DMS79 (cell line): ENCODE data around the gene PUM1.
"Not testable (repeated sequence)": the region's sequence is repeated elsewhere in the genome, so short reads cannot be mapped to it uniquely, and the experiment has no call there.

ENCODE experiments used
- DNase-seq: peaks from one replicate; lab custom pipeline; 2025; lab: John Stamatoyannopoulos, UW

Gene PUM1

DNA sequence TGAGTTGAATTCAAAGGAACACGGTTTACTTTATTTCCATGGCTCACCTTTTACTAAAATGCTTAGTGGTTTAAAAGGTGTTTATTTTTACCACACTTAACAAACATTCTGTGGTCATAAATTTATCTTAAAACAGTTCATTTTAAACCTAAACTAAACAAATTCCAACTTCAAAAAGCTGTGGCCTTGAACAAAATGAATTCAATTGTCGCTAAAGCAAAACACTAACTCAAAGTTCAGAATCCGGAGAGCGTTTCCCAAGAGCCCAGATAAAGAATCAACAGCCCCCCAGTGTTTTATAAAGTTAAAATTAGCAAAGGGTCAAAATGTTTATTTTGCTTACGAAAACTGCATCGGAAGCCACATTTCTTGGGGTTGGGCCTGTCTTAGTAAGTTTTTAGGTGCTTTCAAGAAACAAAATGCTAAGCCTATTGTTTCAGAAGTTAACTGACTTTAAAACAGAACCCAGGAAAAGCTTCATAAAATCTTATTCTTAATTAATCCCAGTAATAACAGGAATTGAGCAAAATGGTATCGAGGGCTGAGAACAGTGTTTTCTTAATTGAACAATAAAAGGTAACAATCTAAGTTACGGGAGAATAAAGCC lies 1.3 kb downstream of the PUM1 start:
- no peak for DNase-seq

- DNase-seq = no peak
Measured at GRCh38 chr1:31063631-31064030, 1.9 kb downstream of the PUM1 start.

GRCh38 chr1:31062867-31063380 lies 2.6 kb downstream of the PUM1 start:
- DNase-seq = no peak

- DNase-seq = not testable (repeated sequence)
Measured at GRCh38 chr1:31062162-31062866, 3.2 kb downstream of the PUM1 start.

- DNase-seq = no peak
Measured at GRCh38 chr1:31058012-31058411, 7.5 kb downstream of the PUM1 start.

- no peak for DNase-seq
Measured at GRCh38 chr1:31055953-31056352, 9.6 kb downstream of the PUM1 start.

- no peak for DNase-seq
Measured at GRCh38 chr1:31055501-31055900, 10.0 kb downstream of the PUM1 start.

DNA sequence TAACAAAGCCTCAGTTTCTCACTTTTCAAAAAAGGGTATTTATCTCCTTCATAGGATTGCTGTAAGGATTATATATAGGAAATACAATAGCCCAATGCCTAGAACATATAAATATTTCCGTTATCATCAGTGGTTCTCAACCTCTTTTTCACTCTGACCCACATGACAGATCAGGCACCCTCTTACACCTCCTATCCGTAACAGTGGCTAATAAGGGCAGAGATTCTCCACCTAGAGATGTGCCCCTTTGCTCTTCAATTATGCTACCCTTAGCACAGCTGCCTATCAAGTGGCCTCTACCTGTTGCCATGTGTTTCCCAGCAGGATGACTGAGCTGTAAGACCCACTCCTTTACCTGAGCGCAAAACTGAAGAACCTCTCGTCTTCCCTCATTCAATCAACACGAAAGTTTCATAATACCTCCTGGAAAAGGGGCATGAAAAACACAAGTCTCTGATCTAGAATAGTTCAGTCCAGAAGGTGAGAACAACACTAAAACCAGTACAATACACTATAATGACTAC lies 10.5 kb downstream of the PUM1 start:
- DNase-seq = no peak

GRCh38 chr1:31054349-31054748 lies 11.2 kb downstream of the PUM1 start:
- DNase-seq = no peak

GRCh38 chr1:31052613-31053012 lies 12.9 kb downstream of the PUM1 start:
- DNase-seq = not testable (repeated sequence)

DNA sequence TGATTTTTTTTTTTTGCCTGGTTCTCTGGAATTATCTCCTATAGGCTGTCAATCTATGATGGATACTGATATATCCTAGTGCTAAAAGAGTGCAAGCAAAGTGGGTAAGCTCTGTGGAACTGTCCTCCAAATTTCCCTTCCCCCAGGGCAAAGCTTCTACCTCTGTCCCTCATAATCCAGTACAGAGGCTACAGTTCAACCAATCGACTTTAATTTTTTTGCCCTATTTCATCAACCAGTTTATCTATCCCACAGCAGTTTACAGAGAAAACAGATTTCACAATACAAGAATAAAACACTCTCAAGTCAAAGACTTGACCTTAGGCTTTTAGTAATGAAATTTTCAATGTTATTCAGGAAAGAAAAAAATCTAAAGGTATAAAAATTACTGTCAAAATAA lies 13.9 kb downstream of the PUM1 start:
- DNase-seq = no peak

DNA sequence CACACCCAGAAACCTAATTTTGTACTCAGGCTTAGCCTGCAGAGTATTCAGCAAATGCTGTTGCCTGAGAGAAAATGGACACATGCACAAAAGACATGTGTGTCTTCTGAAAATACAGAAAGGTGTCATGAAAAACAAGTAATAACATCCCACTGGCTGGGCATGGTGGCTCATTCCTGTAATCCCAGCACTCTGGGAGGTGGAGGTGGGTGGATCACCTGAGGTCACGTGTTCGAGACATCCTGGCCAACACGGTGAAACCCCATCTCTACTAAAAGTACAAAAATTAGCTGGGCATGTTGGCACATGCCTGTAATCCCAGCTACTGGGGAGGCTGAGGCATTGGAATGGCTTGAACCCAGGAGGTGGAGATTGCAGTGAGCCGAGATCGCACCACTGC lies 18.0 kb downstream of the PUM1 start:
- not testable (repeated sequence) for DNase-seq

- peak; percentile 74 for DNase-seq
Measured at GRCh38 chr1:31043631-31044030, 21.9 kb downstream of the PUM1 start.

- no peak for DNase-seq
Measured at GRCh38 chr1:31042656-31043055, 22.9 kb downstream of the PUM1 start.

- DNase-seq = no peak
Measured at GRCh38 chr1:31041529-31041928, 24.0 kb downstream of the PUM1 start.

DNA sequence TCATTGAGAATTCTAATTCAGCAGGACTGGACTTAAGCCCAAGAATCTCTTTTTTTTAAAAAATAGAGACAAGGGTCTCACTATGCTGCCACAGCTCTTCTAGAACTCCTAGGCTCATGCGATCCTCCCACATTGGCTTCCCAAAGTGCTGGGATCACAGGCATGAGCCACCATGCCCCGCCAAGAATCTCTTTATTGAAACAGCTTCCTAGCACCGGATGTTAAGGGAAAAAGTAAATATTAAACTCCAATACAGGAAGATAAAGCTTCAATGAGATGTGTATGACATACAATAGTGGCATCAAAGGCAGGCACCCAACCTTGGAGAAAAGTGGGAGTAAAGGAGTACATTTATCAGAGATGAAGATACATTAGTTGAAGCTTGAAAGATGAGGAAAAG lies 25.5 kb downstream of the PUM1 start:
- DNase-seq = no peak

DNA sequence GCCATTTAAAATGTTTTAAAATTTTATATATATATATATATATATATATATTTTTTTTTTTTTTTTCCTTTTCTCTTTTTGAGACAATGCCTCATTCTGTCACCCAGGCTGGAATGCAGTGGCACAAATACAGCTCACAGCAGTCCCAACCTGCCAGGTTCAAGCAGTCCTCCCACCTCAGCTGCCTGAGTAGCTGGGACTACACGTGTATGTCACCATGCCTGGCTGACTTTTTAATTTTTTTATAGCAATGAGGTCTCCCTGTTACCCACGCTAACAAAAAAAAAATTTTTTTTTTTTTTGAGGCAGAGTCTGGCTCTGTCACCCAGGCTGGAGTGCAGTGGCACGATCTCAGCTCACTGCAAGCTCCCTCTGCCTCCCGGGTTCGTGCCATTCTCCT lies 26.6 kb downstream of the PUM1 start:
- not testable (repeated sequence) for DNase-seq

DNA sequence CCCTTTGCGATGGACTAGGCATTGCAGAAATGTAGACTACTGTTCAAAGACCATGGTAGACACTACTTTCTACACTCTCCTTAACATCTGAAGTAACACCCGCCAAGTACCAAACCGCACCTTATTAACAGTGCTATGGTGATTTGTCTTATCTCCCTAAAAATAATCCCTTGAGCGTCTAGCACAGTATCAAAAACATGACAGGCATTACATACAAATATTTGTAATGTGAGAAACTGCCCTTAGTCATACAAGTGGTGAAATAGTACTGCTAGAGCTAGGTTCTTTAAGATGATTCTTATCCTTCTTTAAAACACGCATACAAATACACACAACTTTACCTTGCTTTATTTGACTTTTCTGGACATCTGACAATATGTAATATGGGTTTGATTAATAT lies 27.2 kb downstream of the PUM1 start:
- DNase-seq = no peak

DNA sequence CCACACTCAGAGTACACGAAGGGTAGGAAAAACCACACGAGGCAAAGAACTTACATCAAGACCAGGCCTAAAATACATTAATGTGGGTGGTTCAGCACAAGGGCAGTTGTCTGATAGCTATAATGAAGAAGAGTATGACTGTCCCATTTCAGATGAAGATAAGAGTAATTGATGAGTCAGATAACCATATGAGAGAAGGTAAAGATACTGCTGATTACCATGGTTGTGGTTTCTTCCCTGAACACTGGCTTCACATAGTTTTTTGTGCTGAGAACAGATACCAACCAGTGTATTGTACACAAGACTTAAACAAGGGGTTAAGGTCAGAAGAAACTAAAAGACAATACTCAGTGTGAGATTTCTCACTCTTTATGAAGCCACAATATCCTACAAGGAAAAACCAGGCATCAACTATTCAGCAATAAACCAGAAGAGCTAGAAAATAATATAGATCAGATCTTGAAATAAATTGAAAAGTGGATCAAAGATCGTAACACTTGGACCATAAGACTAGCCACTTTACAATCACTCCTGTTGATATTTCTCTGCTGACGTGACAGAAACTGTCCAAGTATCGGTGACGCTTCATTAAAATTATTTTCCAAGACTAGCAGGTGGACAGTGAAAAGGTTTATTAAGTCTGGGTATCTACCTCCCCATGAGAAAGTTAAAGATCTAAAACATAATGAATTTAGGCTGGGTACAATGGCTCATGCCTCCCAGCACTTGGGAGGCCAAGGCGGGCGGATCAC lies 28.6 kb downstream of the PUM1 start:
- no peak for DNase-seq

GRCh38 chr1:31033598-31033997 lies 31.9 kb downstream of the PUM1 start:
- no peak for DNase-seq

DNA sequence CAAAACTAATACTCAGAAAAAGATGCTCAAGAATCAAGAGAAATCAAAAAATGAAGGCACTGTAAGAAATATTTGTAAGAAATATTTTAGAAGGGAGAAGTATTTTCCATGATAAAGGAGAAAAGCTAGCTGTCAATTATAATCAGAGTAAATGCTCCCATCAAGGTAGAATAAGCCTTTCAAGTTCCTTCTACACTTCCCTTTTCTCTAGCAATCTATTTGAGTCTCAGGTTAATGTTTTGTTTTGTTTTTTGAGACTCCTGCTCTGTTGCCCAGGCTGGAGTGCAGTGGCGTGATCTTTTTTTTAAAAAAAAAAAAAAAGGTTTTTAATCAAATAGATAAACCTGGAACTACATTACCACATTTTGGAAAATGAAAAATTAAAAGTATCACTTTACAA lies 33.3 kb downstream of the PUM1 start:
- no peak for DNase-seq

DNA sequence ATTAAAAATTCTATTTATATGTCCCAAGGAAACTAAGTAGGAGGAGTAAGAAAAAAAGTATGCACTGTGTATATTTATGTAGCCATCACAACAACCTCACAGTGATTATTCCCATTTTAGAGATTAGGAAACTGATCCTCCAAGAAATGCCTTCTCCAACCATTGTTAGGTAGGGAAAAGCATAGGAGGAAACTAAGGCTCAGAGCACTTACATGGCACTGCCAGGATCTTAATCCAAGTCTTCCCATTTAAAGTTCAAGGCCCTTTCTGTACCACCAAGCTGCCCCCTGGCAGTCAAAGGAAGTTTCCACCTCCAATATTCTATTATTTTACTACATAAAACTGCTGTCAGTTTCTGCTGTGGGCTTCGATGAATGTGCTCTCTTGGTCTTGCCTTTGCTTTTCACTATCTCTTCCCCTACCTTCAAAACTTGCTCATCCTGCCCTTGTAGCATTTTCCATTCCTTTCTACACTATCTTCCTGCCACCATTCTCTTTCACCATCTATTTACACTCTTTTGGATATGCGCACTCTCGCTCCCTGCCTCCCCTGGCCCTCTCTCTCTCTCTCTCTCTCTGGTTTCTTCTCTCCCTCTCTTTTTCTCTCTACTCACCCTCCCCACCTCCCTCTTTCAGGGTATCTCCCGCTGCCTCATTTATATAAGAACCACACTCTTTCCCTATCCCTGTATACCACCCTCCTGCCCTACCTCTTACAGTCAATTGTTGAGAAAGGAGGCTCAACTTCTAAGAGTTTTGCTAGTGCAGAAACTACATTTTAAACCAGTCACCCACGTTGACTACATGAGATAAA lies 34.0 kb downstream of the PUM1 start:
- DNase-seq = no peak
